GM18867 (cell line): Measurements from ENCODE around the gene RPS4Y1.

ENCODE experiments used
- ATAC-seq: cut with Tn5 transposase; IDR thresholded peaks from one replicate; pipeline ENCODE4 v1.9.1; 2021; ENCODE audit warnings: mild to moderate bottlenecking, moderate library complexity; ENCODE audit not compliant: unreplicated experiment

Gene RPS4Y1

GRCh38 chrY:2874211-2874610 is 32.8 kb downstream of the RPS4Y1 start:
- no peak for ATAC-seq

GRCh38 chrY:2883561-2883960 is 42.2 kb downstream of the RPS4Y1 start:
- ATAC-seq, result no peak

GRCh38 chrY:2885880-2886279 is 44.5 kb downstream of the RPS4Y1 start:
- ATAC-seq, result no peak

DNA sequence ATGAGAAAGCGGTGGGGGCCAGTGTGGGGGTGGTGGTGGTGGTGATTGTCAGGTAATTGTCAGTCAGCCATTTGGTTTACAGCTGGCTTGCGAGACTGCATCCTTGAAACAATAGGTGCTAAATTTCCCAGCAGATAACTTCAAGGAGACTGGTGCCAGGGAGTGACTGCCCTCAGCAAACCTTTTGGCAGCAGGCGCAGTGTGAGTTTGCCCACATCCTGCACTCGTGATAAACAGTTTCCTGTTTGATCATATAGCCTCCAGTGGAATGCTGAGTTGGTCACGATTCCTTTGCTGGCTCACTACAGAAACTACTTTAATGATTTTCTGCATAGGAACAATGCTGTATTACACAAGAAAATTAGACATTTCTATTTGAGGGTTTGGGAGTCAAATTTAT is 46.0 kb downstream of the RPS4Y1 start:
- ATAC-seq, result no peak

GRCh38 chrY:2887955-2888354 is 46.6 kb downstream of the RPS4Y1 start:
- ATAC-seq, result no peak

DNA sequence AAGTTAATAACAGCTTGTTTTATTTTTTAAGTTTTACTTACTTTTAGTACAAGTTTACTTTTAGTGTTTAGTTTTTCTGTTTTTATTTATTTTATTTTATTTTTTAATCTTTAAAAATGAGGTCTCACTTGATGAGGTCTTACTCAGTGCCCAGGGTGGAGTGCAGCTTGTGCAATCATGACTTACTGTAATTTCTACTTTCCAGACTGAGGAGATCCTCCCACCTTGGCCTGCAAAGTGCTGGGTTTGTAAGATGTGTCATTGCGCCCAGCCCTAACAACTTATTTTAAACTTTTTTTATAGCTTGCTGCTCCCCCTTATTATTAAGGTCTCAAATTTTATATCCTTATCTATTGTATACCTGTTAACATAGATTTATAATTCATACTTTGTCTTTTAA is 52.1 kb downstream of the RPS4Y1 start:
- no peak for ATAC-seq

DNA sequence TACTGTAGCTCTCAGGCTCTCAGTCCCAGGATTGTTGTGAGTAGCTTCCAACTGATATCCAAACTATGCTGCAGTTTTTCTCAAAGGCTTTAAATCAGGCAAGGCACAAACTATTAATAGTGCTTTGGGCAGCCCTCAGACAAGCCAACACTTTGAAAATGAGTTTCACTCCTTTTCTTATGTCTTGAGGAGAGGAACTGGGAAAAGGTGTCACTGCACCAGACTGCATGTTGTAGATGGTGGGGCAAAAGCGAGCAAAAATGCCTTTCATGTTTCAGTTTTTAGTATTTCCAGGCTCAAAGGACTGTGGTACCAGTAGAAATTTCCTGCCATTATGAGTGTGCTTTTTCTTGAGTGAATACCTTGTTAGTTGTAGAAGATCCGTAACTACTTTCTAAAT is 54.6 kb downstream of the RPS4Y1 start:
- no peak for ATAC-seq

GRCh38 chrY:2907356-2907755 is 66.0 kb downstream of the RPS4Y1 start:
- no peak for ATAC-seq

- no peak for ATAC-seq
These were observed 71.8 kb downstream of the RPS4Y1 start for GRCh38 chrY:2913066-2913815.
